GM10248 (cell line): ENCODE data around the gene MIER1.

Source experiments
- CTCF ChIA-PET: fragments of 300-600 bp; sonication (Branson Sonifier 250); formaldehyde crosslinking; extraction: SDS; loops from one replicate; lab custom pipeline; 2021; ENCODE audit warnings: antibody characterized with exemption; lab: Yijun Ruan, JAX
- POLR2A ChIA-PET: fragments of 350-650 bp; sonication (Branson Sonifier 250); formaldehyde crosslinking; extraction: SDS; loops from one replicate; lab custom pipeline; 2020; ENCODE audit warnings: antibody characterized with exemption; lab: Yijun Ruan, JAX
- DNase-seq: peaks from one replicate; pipeline ENCODE4 v3.0.0; 2012; ENCODE audit errors: extremely low spot score
- CTCF ChIP-seq: IDR thresholded peaks from 2 replicates; pipeline ENCODE4 v1.5.1; 2012; ENCODE audit warnings: mild to moderate bottlenecking, low read depth; ENCODE audit errors: extremely low read depth, missing control alignments, control extremely low read depth

MIER1 gene

GRCh38 chr1:67019121-67019520 lies 94.3 kb downstream of the MIER1 start:
- CTCF ChIA-PET: interaction anchor here (1.0 to 3.0 kb wide), 9 partner anchors 8 to 513 kb away, joined by 3 to 13 read pairs (median 4); no protein-coding TSS in a partner anchor
- POLR2A ChIA-PET: no interaction called here
- no peak for DNase-seq
- no peak for TF ChIP-seq CTCF

GRCh38 chr1:67019600-67020136 lies 94.9 kb downstream of the MIER1 start:
- ChIA-PET POLR2A (no interaction called here), CTCF (interaction anchor here (0.9 to 3.0 kb wide), 11 partner anchors 8 to 513 kb away, joined by 3 to 13 read pairs (median 4); no protein-coding TSS in a partner anchor)
- no peak for TF ChIP-seq CTCF
- DNase-seq: no peak

GRCh38 chr1:67020304-67020703 lies 95.5 kb downstream of the MIER1 start:
- TF ChIP-seq CTCF: no peak
- DNase-seq: no peak
- POLR2A ChIA-PET: no interaction called here
- CTCF ChIA-PET: interaction anchor here (0.9 to 3.0 kb wide), 9 partner anchors 9 to 512 kb away, joined by 3 to 13 read pairs (median 4); no protein-coding TSS in a partner anchor

GRCh38 chr1:67020765-67021164 lies 96.0 kb downstream of the MIER1 start:
- POLR2A ChIA-PET: no interaction called here
- DNase-seq: no peak
- no peak for TF ChIP-seq CTCF
- CTCF ChIA-PET: interaction anchor here (0.6 to 3.0 kb wide), 7 partner anchors 9 to 512 kb away, joined by 3 to 12 read pairs (median 4); no protein-coding TSS in a partner anchor

GRCh38 chr1:67029472-67029871 lies 104.7 kb downstream of the MIER1 start:
- POLR2A ChIA-PET: no interaction called here
- TF ChIP-seq CTCF: no peak
- CTCF ChIA-PET: interaction anchor here (1.0 to 1.4 kb wide), 3 partner anchors 10 to 33 kb away, joined by 3 to 4 read pairs (median 3); no protein-coding TSS in a partner anchor
- no peak for DNase-seq

GRCh38 chr1:67031121-67031858 lies 106.5 kb downstream of the MIER1 start:
- ChIA-PET POLR2A (interaction anchor here (0.7 kb wide), 1 partner anchor 13 kb away, joined by 3 read pairs; no protein-coding TSS in a partner anchor), CTCF (no interaction called here)
- DNase-seq: no peak
- TF ChIP-seq CTCF: no peak
